Endothelial cell of hepatic sinusoid (primary cell): ENCODE measurements around the gene PRRT1.

Experiments used
- in situ Hi-C: cut with HindIII; loops from 2 replicates; pipeline ENCODE4 v1.10.0; 2017; ENCODE audit warnings: low sequenced_read_pairs

The PRRT1 gene

GRCh38 chr6:32128751-32129296 is 22.9 kb downstream of the PRRT1 start:
- in situ Hi-C loops, result no loop called here

- in situ Hi-C loops, result no loop called here
Measured at GRCh38 chr6:32127717-32128592, 23.8 kb downstream of the PRRT1 start, which contains the start of gene ATF6B. Gene ATF6B, minus strand, starts transcription at chr6:32128246. Its CDS starts 39 bp downstream, at chr6:32128207.

- in situ Hi-C loops, result no loop called here
Measured at GRCh38 chr6:32127409-32127716, 24.4 kb downstream of the PRRT1 start.

GRCh38 chr6:32126880-32127279 is 24.9 kb downstream of the PRRT1 start:
- in situ Hi-C loops, result no loop called here

GRCh38 chr6:32123681-32124080 is 28.1 kb downstream of the PRRT1 start:
- in situ Hi-C loops, result no loop called here

GRCh38 chr6:32120573-32121059 is 31.1 kb downstream of the PRRT1 start:
- in situ Hi-C loops, result no loop called here

GRCh38 chr6:32118782-32119628 is 32.7 kb downstream of the PRRT1 start:
- in situ Hi-C loops, result loop anchor here (10.0 kb wide), 1 partner anchor 66 kb away; the partner anchor contains the start of gene AGER

GRCh38 chr6:32117461-32117860 is 34.3 kb downstream of the PRRT1 start:
- in situ Hi-C loops, result loop anchor here (10.0 kb wide), 1 partner anchor 67 kb away; the partner anchor contains the start of gene AGER

- in situ Hi-C loops, result loop anchor here (10.0 kb wide), 1 partner anchor 68 kb away; the partner anchor contains the start of gene AGER
Measured at GRCh38 chr6:32116674-32117073, 35.1 kb downstream of the PRRT1 start.

GRCh38 chr6:32115623-32116022 is 36.1 kb downstream of the PRRT1 start:
- in situ Hi-C loops, result loop anchor here (10.0 kb wide), 1 partner anchor 69 kb away; the partner anchor contains the start of gene AGER

- in situ Hi-C loops, result loop anchor here (10.0 kb wide), 1 partner anchor 70 kb away; the partner anchor contains the start of gene AGER
Measured at GRCh38 chr6:32114796-32115195, 36.9 kb downstream of the PRRT1 start.

GRCh38 chr6:32113386-32114352 is 38.1 kb downstream of the PRRT1 start:
- in situ Hi-C loops, result loop anchor here (10.0 kb wide), 1 partner anchor 71 kb away; the partner anchor contains the start of gene AGER

GRCh38 chr6:32112431-32112980 is 39.2 kb downstream of the PRRT1 start:
- in situ Hi-C loops, result loop anchor here (10.0 kb wide), 1 partner anchor 72 kb away; the partner anchor contains the start of gene AGER

GRCh38 chr6:32111424-32112066 is 40.2 kb downstream of the PRRT1 start:
- in situ Hi-C loops, result loop anchor here (10.0 kb wide), 1 partner anchor 73 kb away; the partner anchor contains the start of gene AGER

- in situ Hi-C loops, result loop anchor here (10.0 kb wide), 1 partner anchor 74 kb away; the partner anchor contains the start of gene AGER
Measured at GRCh38 chr6:32110632-32111031, 41.1 kb downstream of the PRRT1 start.

- in situ Hi-C loops, result loop anchor here (10.0 kb wide), 1 partner anchor 75 kb away; the partner anchor contains the start of gene AGER
Measured at GRCh38 chr6:32109765-32110160, 42.0 kb downstream of the PRRT1 start.

- in situ Hi-C loops, result no loop called here
Measured at GRCh38 chr6:32109114-32109764, 42.5 kb downstream of the PRRT1 start, which contains the start of gene TNXB. Gene TNXB, minus strand, starts transcription at chr6:32109338. Its CDS starts 11,140 bp downstream, at chr6:32098198.

- in situ Hi-C loops, result no loop called here
Measured at GRCh38 chr6:32108727-32109113, 43.0 kb downstream of the PRRT1 start.
